ENCODE measurements around the gene MRPL3. TPM values are rescaled to one million over a fixed set of nuclear protein-coding genes. Genes with fewer than 3 reads are reported as not detected.
"Not testable (repeated sequence)": the region's sequence is repeated elsewhere in the genome, so short reads cannot be mapped to it uniquely, and the experiment has no call there.

The MRPL3 gene
- total RNA-seq, 1 experiment from 2014 or later = 260 TPM

GRCh38 chr3:131501949-131502348, 822 bp downstream of the MRPL3 start:
- DNase-seq (ENCODE audit: low spot score) = no peak

GRCh38 chr3:131494706-131495105, 8.1 kb downstream of the MRPL3 start:
- DNase-seq (ENCODE audit: low spot score) = no peak

- no peak for DNase-seq (ENCODE audit: low spot score)
Observed at GRCh38 chr3:131491775-131492174, 11.0 kb downstream of the MRPL3 start.

GRCh38 chr3:131491084-131491483, 11.7 kb downstream of the MRPL3 start:
- no peak for DNase-seq (ENCODE audit: low spot score)

- not testable (repeated sequence) for DNase-seq (ENCODE audit: low spot score)
Observed at GRCh38 chr3:131486545-131486944, 16.2 kb downstream of the MRPL3 start.

GRCh38 chr3:131485119-131485518, 17.7 kb downstream of the MRPL3 start:
- no peak for DNase-seq (ENCODE audit: low spot score)

GRCh38 chr3:131484496-131485111, 18.2 kb downstream of the MRPL3 start:
- DNase-seq (ENCODE audit: low spot score) = no peak

- no peak for DNase-seq (ENCODE audit: low spot score)
Observed at GRCh38 chr3:131480116-131480515, 22.7 kb downstream of the MRPL3 start.

GRCh38 chr3:131477813-131478212, 25.0 kb downstream of the MRPL3 start:
- DNase-seq (ENCODE audit: low spot score) = no peak

GRCh38 chr3:131474115-131474514, 28.7 kb downstream of the MRPL3 start:
- DNase-seq (ENCODE audit: low spot score) = no peak

GRCh38 chr3:131470377-131470776, 32.4 kb downstream of the MRPL3 start:
- no peak for DNase-seq (ENCODE audit: low spot score)

GRCh38 chr3:131458653-131459052, 44.1 kb downstream of the MRPL3 start:
- DNase-seq (ENCODE audit: low spot score) = no peak

- no peak for DNase-seq (ENCODE audit: low spot score)
Observed at GRCh38 chr3:131457220-131457619, 45.6 kb downstream of the MRPL3 start.

- DNase-seq (ENCODE audit: low spot score) = no peak
Observed at GRCh38 chr3:131454501-131454900, 48.3 kb downstream of the MRPL3 start.

GRCh38 chr3:131453533-131453932, 49.2 kb downstream of the MRPL3 start:
- no peak for DNase-seq (ENCODE audit: low spot score)

- DNase-seq (ENCODE audit: low spot score) = no peak
Observed at GRCh38 chr3:131447349-131447748, 55.4 kb downstream of the MRPL3 start.

GRCh38 chr3:131444180-131444579, 58.6 kb downstream of the MRPL3 start:
- no peak for DNase-seq (ENCODE audit: low spot score)

GRCh38 chr3:131439084-131439483, 63.7 kb downstream of the MRPL3 start:
- no peak for DNase-seq (ENCODE audit: low spot score)

- DNase-seq (ENCODE audit: low spot score) = no peak
Observed at GRCh38 chr3:131435000-131435399, 67.8 kb downstream of the MRPL3 start.

- DNase-seq (ENCODE audit: low spot score) = no peak
Observed at GRCh38 chr3:131432441-131432840, 70.3 kb downstream of the MRPL3 start.

- DNase-seq (ENCODE audit: low spot score) = no peak
Observed at GRCh38 chr3:131431754-131432153, 71.0 kb downstream of the MRPL3 start.

- no peak for DNase-seq (ENCODE audit: low spot score)
Observed at GRCh38 chr3:131427226-131427625, 75.5 kb downstream of the MRPL3 start.

GRCh38 chr3:131421957-131422498, 80.7 kb downstream of the MRPL3 start:
- DNase-seq (ENCODE audit: low spot score) = no peak

GRCh38 chr3:131421301-131421700, 81.5 kb downstream of the MRPL3 start:
- no peak for DNase-seq (ENCODE audit: low spot score)
